GM10248 (cell line): Measurements from ENCODE around the gene MCTP1.
A peak's percentile ranks its signal among the peaks of the same experiment; 100 is the strongest.

Experiments
- CTCF ChIA-PET: fragments of 300-600 bp; sonication (Branson Sonifier 250); formaldehyde crosslinking; extraction: SDS; loops from one replicate; lab custom pipeline; 2021; ENCODE audit warnings: antibody characterized with exemption; lab: Yijun Ruan, JAX
- POLR2A ChIA-PET: fragments of 350-650 bp; sonication (Branson Sonifier 250); formaldehyde crosslinking; extraction: SDS; loops from one replicate; lab custom pipeline; 2020; ENCODE audit warnings: antibody characterized with exemption; lab: Yijun Ruan, JAX
- DNase-seq: peaks from one replicate; pipeline ENCODE4 v3.0.0; 2012; ENCODE audit errors: extremely low spot score
- CTCF ChIP-seq: IDR thresholded peaks from 2 replicates; pipeline ENCODE4 v1.5.1; 2012; ENCODE audit warnings: mild to moderate bottlenecking, low read depth; ENCODE audit errors: extremely low read depth, missing control alignments, control extremely low read depth

Gene MCTP1

GRCh38 chr5:94746731-94747124 is 538.2 kb downstream of the MCTP1 start:
- CTCF ChIA-PET = interaction anchor here (1.2 to 2.9 kb wide), 2 partner anchors 9 to 131 kb away, joined by 3 to 19 read pairs; no protein-coding TSS in a partner anchor
- POLR2A ChIA-PET = no interaction called here
- TF ChIP-seq CTCF = no peak
- DNase-seq = peak; percentile 24

GRCh38 chr5:94745786-94746730 is 538.8 kb downstream of the MCTP1 start:
- TF ChIP-seq CTCF = no peak
- DNase-seq = peak; percentile 64
- ChIA-PET CTCF (interaction anchor here (1.2 to 2.9 kb wide), 2 partner anchors 9 to 131 kb away, joined by 3 to 19 read pairs; no protein-coding TSS in a partner anchor), POLR2A (no interaction called here)

GRCh38 chr5:94744906-94745305 is 540.0 kb downstream of the MCTP1 start:
- no peak for TF ChIP-seq CTCF
- ChIA-PET POLR2A (no interaction called here), CTCF (interaction anchor here (0.9 to 1.6 kb wide), 3 partner anchors 16 to 105 kb away, joined by 3 to 5 read pairs (median 3); no protein-coding TSS in a partner anchor)
- DNase-seq = peak; percentile 26

- POLR2A ChIA-PET = no interaction called here
- CTCF ChIA-PET = interaction anchor here (1.1 to 2.9 kb wide), 4 partner anchors 8 to 218 kb away, joined by 3 to 10 read pairs (median 4); no protein-coding TSS in a partner anchor
- DNase-seq = no peak
- TF ChIP-seq CTCF = no peak
Measured at GRCh38 chr5:94742852-94743251, 542.0 kb downstream of the MCTP1 start.

GRCh38 chr5:94740286-94740685 is 544.6 kb downstream of the MCTP1 start:
- POLR2A ChIA-PET = no interaction called here
- CTCF ChIA-PET = interaction anchor here (1.2 to 4.1 kb wide), 5 partner anchors 8 to 216 kb away, joined by 3 to 38 read pairs (median 4); no protein-coding TSS in a partner anchor
- TF ChIP-seq CTCF = no peak

GRCh38 chr5:94736498-94736897 is 548.4 kb downstream of the MCTP1 start:
- no peak for TF ChIP-seq CTCF
- ChIA-PET POLR2A (no interaction called here), CTCF (interaction anchor here (1.3 to 4.1 kb wide), 8 partner anchors 10 to 212 kb away, joined by 4 to 39 read pairs (median 12); no protein-coding TSS in a partner anchor)
- no peak for DNase-seq

More at GRCh38 chr5:94740286-94740685, 544.6 kb downstream of the MCTP1 start:
- DNase-seq = no peak
